Forelimb muscle (tissue), 1 donor: ENCODE measurements around the gene SKIC8. TPM values are rescaled to one million over a fixed set of nuclear protein-coding genes. Genes with fewer than 3 reads are reported as not detected.

Source experiments
- DNase-seq: peaks from one replicate; pipeline ENCODE4 v3.0.0-alpha.2; 2013; ENCODE audit warnings: low read depth
- polyA plus RNA-seq: library from polyadenylated mRNA; unstranded; fragments of 120-200 nt; gene quantifications from one replicate; pipeline ENCODE4 v1.2.1, GENCODE V29; 2013; ENCODE audit not compliant: insufficient read length

The SKIC8 gene
- polyA plus RNA-seq, 1 donor: 55.7 TPM

GRCh38 chr15:78292219-78292618, 7.2 kb downstream of the SKIC8 start:
- DNase-seq: no peak

GRCh38 chr15:78291698-78292097, 7.7 kb downstream of the SKIC8 start:
- DNase-seq: no peak

DNA sequence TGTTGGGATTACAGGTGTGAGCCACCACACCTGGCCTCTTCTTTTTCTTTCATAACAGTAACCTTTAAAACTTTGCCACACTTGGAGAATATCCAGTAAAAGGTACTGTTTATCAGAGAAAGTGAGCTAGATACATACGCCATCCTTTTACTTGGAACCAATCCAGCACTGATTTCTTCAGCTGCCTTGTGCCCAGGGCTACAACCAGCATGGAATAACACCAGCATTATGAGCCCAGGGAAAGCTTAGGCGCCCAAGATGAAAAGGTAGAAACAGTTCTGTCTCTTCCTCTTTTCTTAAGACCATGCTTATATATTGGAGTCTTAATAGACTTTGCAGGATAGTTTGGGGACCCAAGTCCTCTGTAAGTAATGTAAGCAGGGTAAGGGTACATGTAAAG, 8.4 kb downstream of the SKIC8 start:
- DNase-seq: no peak

DNA sequence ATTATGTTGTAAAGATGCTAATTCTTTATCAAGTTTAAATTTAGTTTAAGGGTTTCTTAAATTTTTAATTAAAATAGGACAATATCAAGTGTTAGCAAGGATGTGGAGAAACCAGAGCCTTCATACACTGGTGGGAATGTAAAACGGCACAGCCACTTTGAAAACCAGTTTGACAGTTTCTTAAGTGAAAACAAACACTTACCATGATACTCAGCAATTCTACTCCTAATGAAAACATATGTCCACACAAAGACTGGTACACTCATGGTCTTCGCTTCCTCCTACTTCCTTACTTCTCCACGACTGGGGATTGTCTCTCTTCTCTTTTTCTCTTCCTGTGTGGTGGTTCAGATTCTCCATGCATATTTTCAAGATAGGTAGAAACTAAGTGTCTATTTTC, 9.2 kb downstream of the SKIC8 start:
- DNase-seq: no peak

GRCh38 chr15:78284758-78285157, 14.7 kb downstream of the SKIC8 start:
- DNase-seq: no peak

GRCh38 chr15:78282324-78282723, 17.1 kb downstream of the SKIC8 start:
- DNase-seq: no peak

GRCh38 chr15:78280319-78281072, 18.9 kb downstream of the SKIC8 start:
- no peak for DNase-seq

- DNase-seq: no peak
These were observed 23.1 kb downstream of the SKIC8 start for GRCh38 chr15:78276064-78276943.

DNA sequence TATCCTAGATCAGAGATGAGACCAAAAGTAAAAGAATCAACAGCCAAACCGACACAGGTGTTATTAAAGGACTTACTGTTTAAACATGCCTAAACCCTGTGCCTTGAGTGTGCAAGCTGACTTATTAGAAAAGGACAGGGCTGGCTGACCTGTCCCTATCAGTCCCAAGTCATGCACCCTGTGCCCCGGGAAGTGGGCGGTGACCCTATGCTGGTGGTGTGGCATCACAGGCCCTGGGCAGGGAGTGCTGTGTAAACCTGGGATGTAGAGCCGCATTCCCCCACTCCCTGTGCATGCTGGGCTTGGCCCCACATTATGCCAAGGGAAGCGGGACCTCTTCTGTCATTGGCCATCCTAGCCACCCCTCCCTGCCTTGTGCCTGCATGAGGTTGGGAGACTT, 24.4 kb downstream of the SKIC8 start:
- no peak for DNase-seq

DNA sequence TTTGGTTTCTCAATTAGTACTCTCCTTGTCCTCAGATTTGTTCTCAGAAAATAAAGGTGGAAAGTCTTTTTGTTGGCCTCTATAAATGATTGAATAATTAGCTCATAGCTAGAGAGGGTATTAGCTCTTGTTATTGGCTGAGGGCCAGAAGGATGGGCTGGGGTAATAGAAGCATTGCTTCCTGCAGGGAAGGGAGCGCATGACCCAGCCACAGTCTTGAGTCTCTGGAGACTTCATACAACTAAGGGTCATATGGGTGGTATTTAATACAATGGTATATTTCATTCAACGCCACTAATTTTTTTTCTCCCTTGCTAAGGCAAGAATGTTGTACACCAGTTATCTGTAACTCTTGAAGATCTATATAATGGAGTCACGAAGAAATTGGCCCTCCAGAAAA, 26.6 kb downstream of the SKIC8 start:
- DNase-seq: no peak

DNA sequence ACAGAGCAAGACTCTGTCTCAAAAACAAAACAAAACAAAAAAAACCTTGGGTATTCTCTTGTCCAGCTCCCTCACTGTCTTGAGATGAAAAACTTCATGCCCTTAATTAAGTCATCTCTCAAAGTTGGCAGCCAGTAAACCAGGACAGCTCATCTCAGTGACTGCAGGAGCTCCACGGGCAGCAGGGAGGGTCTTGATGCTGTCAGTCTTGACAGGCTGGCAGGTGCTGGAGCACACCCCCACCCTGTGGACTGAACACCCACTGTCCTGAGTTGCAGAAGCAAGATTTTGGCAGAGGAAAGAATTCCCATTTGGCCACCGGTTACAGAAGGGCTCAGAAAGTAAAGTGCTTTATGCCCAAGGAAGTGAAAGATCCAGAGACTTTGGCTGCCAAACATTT, 27.1 kb downstream of the SKIC8 start:
- no peak for DNase-seq

- DNase-seq: no peak
These were observed 32.6 kb downstream of the SKIC8 start for GRCh38 chr15:78266806-78267205.

DNA sequence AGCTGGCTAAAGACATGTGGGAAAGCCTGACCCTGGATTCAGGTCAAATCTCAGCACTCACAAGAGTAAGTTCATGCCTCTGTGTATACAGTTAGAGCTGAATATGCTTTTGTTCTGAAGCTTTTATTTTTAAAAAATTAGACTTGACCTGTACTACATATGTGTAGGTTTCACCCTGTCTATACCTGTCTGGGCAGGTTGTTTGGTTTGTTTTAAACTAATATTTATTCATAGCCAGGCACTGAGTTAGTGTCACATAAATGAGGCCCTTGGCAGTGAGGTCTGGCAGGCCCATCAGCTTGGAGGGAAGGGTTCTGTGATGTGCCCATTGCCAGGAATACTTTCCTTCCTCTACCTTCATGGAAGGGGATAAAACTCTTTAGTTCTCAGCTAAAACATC, 33.2 kb downstream of the SKIC8 start:
- DNase-seq: no peak

GRCh38 chr15:78265752-78266224, 33.6 kb downstream of the SKIC8 start:
- DNase-seq: peak; percentile 11

DNA sequence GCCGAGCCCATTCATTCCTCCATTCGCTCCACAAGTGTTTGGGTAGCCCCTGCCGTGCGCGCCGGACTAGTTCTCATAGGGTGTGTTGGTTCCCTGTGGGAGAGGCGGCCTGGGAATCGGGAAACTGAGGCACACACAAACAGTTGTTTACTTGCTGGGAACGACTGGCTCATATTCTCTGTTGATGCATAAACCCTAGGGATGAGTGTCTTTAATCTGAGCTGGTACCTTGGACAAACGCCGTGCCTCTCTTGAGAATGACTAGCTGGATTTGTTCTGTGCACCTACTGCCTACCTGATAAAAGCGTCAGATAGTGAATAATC, 34.3 kb downstream of the SKIC8 start:
- DNase-seq: no peak

- DNase-seq: no peak
These were observed 34.9 kb downstream of the SKIC8 start, which contains the start of gene DNAJA4 for GRCh38 chr15:78264304-78265136. Gene DNAJA4, plus strand, starts transcription at chr15:78264562. Its CDS starts 202 bp downstream, at chr15:78264764.

DNA sequence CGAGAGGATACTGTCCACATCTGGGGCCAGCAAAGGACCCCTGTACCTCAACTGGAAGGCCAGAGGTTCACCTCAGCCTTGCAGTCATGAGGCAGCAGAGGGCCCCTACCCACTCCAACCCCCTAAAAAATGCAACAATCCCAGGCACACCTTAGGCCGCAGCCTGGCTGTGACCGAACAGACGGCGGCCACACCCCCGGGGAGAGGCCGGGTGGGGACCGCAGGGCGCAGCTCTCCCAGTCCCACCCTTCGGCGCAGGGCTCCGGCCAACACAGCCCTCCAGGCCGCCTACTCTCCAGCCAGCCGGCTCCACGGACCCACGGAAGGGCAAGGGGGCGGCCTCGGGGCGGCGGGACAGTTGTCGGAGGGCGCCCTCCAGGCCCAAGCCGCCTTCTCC, 35.5 kb downstream of the SKIC8 start:
- no peak for DNase-seq

DNA sequence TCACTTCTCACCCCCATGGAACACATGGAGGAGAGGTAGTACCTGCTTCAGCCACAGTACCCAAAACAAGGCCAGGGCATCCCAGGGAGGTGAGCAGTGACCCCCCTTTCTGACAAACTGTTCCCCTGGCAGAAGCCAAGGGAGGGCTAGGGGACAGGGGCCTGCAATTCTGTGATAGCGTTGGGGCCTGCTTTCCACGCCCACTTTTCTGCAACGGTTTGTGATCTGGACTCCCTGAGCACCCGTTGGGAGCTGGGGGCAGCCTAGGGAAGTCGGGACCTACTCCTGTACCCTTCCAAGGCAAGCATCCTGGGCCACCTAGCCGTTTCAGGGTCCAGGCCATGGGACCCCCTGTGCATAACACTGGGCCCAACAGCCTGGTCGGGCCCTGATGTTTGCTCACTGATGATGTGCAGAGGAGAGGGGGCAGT, 36.0 kb downstream of the SKIC8 start:
- no peak for DNase-seq

DNA sequence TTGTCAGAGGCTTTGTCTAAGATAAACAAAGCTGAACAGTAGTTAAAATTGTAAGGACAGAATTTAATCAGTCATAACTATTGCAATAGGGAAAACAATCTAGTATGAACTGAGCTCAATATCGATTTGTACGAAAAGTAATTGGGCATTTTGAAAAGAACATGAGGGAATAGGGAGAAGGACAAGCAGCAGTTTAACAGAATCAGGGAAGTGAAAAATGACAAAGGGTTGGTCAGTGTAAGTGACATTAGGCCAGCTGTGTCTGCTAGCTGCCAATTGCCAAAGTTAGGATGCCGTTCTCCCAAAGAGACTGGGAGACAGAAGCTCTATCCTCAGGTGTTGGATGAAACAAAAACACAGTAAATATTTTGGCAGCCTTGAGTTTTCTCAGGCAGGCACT, 38.3 kb downstream of the SKIC8 start:
- no peak for DNase-seq

DNA sequence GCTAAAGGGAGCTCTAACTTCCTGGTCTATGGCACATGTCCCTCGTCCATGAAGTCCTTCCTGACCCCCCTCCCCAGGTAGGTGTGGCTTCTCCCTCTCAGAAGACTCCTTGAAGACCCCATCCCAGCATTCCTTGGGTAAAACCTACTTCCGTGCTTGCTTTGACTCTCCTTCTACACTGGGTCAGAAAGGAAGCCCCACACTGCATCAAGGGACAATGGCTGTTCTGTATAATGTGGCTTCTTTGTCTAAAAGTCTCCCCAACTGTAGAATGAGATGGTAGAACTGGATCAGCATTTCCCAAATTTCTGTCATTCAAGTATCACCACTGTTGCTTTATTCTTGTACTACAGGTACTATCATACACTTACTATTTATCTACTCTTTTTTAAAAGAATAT, 38.9 kb downstream of the SKIC8 start:
- DNase-seq: no peak

- DNase-seq: no peak
These were observed 40.2 kb downstream of the SKIC8 start for GRCh38 chr15:78259232-78259631.

DNA sequence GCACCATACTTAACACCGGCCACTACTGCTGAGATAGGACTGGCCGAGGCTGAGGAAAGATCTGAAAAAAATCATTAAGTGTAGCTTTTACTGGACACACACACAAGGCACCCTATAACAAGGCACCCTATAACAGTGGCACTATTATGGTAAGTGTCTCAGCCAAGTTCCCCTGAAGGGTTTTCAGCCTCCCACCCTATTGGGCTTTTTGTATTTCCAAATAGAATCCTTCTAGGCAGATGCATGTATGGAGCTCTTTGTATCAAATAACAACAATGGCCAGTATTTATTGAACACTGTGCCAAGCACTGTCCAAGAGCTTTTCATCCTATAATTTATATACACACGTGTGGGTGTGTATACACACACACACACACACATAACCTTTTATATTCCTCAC, 41.7 kb downstream of the SKIC8 start:
- no peak for DNase-seq
